CD4-positive, alpha-beta T cell treated with Interleukin-2 at 100 ng/mL for 4 hours (primary cell): ENCODE data around the gene SPTBN4.

ENCODE experiments used
- DNase-seq: peaks from one replicate; pipeline ENCODE4 v3.0.0-alpha.2; 2020; ENCODE audit warnings: low spot score

SPTBN4 gene

GRCh38 chr19:40604647-40605215 is 137.9 kb downstream of the SPTBN4 start:
- DNase-seq: no peak

GRCh38 chr19:40605216-40605971 is 138.6 kb downstream of the SPTBN4 start:
- DNase-seq: peak; percentile 86

- DNase-seq: no peak
Observed at GRCh38 chr19:40607311-40608239, 140.8 kb downstream of the SPTBN4 start.

- DNase-seq: no peak
Observed at GRCh38 chr19:40608240-40608621, 141.4 kb downstream of the SPTBN4 start.

GRCh38 chr19:40608957-40609356 is 142.2 kb downstream of the SPTBN4 start:
- DNase-seq: no peak

GRCh38 chr19:40609561-40610395 is 143.0 kb downstream of the SPTBN4 start:
- peak; percentile 88 for DNase-seq

GRCh38 chr19:40610396-40611064 is 143.7 kb downstream of the SPTBN4 start:
- DNase-seq: peak; percentile 62

GRCh38 chr19:40611096-40611495 is 144.3 kb downstream of the SPTBN4 start:
- peak; percentile 45 for DNase-seq

- no peak for DNase-seq
Observed at GRCh38 chr19:40611900-40612698, 145.3 kb downstream of the SPTBN4 start.

GRCh38 chr19:40612831-40613689 is 146.3 kb downstream of the SPTBN4 start:
- peak; percentile 54 for DNase-seq

GRCh38 chr19:40613690-40614621 is 147.2 kb downstream of the SPTBN4 start:
- DNase-seq: peak; percentile 78

- DNase-seq: peak; percentile 88
Observed at GRCh38 chr19:40614622-40615411, 148.0 kb downstream of the SPTBN4 start.

- no peak for DNase-seq
Observed at GRCh38 chr19:40616178-40616577, 149.4 kb downstream of the SPTBN4 start.

- DNase-seq: no peak
Observed at GRCh38 chr19:40616941-40617340, 150.1 kb downstream of the SPTBN4 start.

GRCh38 chr19:40617961-40618360 is 151.2 kb downstream of the SPTBN4 start:
- no peak for DNase-seq

GRCh38 chr19:40619333-40620160 is 152.7 kb downstream of the SPTBN4 start:
- DNase-seq: no peak

GRCh38 chr19:40620161-40620485 is 153.3 kb downstream of the SPTBN4 start:
- no peak for DNase-seq
